GM19455 (cell line): ENCODE measurements around the gene WASHC4.
"Not testable (repeated sequence)": the region's sequence is repeated elsewhere in the genome, so short reads cannot be mapped to it uniquely, and the experiment has no call there.

ENCODE experiments used
- ATAC-seq: cut with Tn5 transposase; IDR thresholded peaks from one replicate; pipeline ENCODE4 v1.9.1; 2021; ENCODE audit not compliant: unreplicated experiment

WASHC4 gene

GRCh38 chr12:105089817-105090216 is 17.7 kb upstream of the WASHC4 start:
- no peak for ATAC-seq

DNA sequence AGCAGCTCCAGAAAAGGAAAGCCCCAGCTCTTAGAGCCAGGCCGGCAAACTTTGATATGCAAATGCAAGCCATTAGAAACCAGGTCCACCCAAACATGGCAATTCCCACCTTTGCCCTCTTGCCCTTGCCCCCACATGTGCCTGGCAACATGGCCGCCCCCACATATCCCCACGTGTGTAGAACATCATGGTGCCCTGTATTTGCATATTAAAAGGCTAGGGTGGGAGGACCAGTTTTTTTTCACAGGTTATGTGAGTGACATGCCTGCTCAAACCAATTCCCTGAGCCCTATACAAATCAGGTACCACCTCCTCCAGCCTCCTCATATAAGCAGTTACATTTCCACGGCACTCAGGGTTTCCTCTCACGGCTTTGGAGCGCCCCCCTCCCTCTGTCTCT is 17.2 kb upstream of the WASHC4 start:
- ATAC-seq, result no peak

DNA sequence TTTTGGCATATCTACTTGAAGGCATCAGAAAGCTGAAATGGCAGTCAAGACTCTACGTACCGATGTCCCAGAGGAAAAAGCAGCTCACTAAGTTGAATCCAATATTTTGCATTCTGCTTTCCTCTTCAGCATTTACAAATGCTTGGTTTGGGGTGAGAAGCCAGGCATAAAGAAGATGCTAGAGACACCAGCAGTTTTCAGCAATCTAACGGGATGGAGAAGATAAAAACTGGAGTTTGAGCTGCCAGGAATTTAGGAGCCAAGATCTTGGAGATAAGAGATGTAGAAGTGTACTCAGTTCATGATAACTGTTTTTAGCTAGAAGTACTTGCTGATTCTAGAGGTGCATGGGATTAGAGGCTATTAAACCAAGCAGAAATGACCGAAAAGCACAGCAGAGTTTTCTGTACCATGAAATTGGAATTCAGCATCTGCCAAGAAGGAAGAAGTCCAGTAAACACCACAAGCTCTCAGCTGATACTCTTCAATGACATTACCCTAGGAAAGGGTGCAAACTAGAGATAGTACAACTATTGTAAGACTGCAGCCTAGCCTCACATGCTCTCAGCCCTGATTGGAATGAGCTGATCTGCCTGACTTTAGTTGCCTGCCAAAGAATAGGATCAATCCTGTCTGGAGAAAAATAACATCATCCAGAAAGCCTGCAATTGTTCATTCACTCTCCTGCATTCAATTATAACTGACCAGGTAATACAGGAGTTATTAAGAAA is 15.9 kb upstream of the WASHC4 start:
- ATAC-seq, result no peak

GRCh38 chr12:105092336-105092735 is 15.2 kb upstream of the WASHC4 start:
- ATAC-seq, result no peak

- not testable (repeated sequence) for ATAC-seq
These were observed 12.2 kb upstream of the WASHC4 start for GRCh38 chr12:105095338-105095737.

DNA sequence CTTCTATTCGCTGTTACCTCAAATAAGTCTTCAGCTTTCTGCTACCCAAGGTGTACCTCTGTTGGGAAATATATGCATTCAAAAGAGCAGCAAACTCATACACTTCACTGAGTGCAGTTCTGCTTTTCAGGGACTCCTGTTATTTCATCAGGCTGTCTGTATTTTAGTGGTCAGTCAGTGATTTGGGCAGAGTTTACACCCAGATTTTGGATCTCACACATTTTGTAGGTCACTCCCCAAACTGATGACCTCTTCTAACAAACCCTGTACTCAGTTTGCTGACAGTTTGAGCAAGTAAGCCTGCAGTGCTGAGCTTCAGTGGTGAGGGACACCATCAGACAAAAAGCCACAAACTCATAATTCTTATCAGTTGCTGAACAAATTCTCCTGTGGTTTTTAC is 8.2 kb upstream of the WASHC4 start:
- ATAC-seq, result no peak

GRCh38 chr12:105100207-105100985 is 7.1 kb upstream of the WASHC4 start:
- no peak for ATAC-seq

DNA sequence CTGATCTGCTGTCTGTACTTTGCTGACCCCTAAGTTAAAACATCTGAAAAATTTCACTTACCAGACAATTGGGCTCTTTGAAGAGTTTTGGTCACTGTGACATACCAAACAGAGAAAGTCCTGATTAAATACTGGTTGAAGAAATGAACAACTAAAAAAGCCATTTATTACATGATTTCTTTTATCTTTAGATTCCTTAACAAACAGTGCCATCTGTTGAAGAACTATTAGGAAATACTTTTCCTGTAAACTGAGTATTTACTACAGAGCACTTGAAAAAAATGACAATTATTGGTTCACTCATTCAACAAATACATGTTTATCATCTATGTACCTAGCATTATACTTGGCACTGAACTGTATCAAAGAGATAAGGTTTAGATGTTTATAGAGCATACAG is 6.5 kb upstream of the WASHC4 start:
- no peak for ATAC-seq

DNA sequence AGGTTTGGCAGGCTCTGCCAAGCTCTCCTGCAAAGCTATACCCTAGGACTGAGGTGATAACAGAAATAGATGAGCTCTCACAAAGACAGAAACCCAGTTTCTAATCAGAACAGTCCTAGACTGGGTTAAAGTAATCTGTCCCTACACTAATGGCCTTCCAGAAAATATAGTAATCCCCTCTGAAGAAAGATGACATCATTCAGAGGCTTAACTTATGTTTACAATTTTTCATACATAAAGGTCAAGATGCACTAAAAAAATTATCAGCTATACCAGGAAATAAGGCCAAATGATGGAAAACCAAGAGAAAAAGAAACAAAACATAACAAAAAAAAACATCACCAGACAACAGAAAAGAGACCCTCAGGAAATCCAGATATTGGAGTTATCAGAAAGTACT is 4.9 kb upstream of the WASHC4 start:
- ATAC-seq, result no peak

- no peak for ATAC-seq
These were observed 2.8 kb upstream of the WASHC4 start for GRCh38 chr12:105104762-105105161.

DNA sequence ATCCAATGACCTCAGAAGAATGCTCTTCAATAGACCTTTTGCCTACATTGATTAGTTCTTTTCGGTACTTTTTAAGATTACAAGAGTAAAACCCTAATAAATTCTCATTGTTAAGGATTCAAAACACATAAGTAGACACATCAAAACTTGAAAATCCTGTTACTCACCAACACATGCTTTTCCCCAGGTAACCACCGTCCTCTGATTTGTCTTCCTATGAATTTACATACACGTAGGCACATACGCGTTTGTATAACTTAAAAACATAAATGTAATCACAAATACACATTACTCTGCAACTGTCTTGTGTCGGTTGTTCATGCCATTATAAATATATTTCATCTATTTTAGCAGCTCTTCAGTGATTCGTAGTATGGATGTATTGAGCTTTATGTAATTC is 910 bp upstream of the WASHC4 start:
- ATAC-seq, result no peak

- peak; percentile 15 for ATAC-seq
These were observed 399 bp upstream of the WASHC4 start for GRCh38 chr12:105107171-105107493.

DNA sequence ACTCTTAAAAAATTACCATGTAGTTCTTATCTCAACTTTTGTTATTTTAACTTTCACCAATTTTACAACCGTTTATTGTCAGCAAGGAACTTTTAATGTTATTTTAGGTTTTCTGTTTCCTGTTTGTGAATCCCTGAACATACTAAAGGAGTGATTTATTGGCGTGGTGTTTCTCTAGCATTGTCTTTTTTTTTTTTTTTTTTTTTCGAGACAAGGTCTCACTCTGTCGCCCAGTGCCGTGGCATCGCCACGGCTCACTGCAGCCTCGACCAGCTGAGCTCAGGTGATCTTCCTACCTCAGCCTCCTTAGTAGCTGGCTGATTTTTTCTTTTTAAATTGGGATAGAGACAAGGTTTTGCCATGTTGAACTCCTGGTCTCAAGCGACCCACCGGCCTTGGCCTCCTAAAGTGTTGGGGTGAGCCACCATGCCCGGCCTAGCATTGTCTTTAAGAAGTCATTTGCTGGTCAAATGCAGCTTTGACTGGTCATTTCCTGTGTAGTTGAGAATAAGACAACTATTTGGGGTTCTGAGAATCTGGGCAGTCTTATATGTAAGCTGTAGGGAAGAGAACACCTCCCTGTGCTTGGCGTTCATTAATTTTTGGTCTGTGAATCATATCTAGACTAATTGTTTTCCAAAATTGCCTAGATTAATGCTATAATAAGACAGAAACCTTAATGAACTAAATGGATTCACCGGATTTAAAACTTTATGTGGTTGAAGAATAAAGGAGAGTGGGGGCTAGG is 2.1 kb downstream of the WASHC4 start:
- ATAC-seq, result peak; percentile 22

DNA sequence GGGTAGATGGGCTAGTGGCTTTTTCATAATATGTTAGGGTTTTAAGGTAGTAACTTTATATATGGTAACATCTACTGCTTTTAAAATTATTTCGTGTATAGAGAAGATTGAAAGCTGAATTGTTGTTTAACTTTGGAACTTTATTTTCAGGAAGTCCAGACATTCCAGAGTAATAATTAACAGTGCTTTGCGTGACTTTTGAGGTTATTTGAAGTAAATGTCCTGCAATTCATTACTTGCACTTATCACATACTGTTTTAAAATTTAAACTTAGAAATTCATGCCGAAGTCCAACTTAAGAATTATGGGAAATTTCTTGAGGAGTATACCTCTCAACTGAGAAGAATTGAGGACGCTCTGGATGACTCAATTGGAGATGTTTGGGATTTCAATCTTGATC is 3.3 kb downstream of the WASHC4 start:
- ATAC-seq, result no peak

DNA sequence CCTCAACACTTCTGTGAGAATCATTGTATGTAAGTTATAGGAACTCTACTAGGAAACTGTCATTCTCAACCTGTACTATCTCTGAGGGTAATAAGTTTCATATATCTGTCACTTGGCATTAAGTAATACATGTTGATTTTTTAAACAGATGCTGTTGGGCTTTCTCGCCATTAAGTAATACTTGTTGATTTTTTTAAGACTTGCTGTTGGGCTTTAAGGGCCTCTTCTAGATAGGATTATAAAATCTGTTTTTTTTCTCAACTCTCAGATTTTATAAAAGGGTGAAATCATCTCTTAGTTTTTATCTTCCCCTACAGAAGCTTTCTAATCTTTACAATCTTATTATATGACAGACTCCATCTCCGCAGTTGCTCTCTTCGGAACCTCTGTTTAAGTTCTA is 5.6 kb downstream of the WASHC4 start:
- no peak for ATAC-seq

DNA sequence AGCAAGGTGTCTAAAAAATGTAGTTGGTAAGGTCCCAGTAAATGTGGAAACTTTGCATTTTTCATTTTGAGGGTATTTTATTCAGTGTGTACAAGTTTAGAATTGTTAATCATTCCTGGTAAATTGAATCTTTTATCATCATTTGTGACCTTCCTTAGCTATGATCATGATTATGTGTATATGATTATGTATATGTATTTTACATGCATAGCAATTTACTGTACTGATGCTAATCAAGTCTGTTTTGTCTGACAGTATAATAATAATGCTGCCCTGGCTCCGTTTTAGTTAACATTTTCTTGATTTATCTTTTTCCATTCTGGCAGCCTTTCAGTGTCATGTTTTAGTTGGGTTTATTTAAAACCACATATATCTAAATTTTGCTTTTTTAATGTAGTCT is 9.4 kb downstream of the WASHC4 start:
- no peak for ATAC-seq

- no peak for ATAC-seq
These were observed 13.0 kb downstream of the WASHC4 start for GRCh38 chr12:105120551-105120950.

DNA sequence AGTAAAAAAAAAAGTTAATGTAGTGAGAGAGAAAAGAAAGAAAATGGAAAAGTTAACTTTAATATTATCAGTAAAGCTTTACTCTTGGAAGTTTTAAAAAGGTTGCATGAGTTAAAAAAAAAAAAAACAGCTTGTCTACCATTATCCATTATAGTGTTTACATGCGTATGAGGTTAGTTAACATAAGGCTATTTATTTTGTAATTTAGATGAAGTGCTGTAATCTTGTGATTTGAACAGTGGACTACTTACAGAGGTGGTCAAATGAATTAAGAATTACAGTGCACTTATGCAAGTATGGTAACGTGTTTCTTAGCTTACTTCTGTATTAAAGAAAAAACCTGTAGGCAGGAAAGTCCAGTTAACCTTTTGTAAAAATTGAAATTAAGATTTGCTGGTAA is 30.7 kb downstream of the WASHC4 start:
- no peak for ATAC-seq

DNA sequence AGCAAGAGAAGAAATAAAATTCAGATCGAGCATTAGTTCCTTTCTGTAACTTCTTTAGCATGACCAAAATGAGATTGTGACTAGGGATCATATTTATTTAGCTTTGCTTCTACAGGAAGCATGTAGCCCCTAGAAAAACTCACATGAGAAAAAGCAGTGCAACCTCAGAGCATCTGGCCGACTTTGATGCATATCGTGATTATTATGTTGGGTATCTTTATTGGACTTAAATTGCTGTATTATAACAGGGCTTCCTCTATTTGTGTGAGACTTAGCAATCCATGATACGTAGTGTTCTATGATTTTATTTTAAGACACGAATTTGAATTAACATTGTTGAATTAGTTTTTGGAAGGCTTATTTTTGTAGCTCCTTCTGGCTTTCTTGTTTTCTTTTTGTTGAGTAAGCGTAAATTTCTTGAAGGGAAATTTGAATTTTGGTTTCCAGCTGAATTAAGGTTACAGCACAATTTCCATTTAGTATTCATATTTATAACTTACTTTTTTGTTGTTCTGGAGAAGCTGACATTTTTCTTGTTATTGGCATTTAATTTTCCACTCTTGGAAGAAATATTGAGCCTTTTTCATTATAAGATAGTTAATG is 33.9 kb downstream of the WASHC4 start:
- ATAC-seq, result no peak

DNA sequence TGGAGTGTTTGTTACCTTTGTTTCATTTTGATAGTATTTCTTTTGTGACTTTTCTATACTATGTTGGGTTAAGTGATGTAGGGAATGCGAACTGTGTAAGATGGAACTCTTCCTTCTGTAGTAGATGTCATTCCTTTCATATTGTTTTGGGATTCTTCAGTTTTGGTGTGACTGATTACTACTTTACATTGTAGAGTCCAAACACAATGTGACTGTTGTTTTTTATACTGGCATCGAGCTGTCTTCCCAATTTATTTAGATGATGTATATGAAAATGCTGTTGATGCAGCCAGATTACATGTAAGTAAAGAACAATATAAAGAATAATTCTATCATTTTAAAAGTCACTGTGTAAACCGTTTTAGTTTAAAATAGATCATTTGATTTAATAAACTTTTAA is 34.7 kb downstream of the WASHC4 start:
- no peak for ATAC-seq

DNA sequence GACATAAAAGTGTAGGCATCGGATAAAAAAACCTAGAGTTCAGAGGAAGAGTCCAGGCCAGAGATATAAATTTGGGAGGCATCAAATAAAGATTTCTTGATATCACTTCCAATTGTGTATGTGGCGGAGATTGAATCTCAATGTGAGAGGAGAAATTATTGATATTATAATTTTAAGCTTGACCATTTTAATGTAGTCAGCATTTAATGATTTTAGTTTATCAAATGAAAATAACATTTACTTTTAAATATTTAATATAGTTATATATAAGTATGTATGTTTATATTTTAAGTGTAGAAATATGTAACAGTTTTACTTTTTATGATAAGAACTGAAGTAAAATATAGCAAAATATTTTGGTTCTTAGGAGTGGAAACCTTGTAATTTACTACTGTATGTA is 48.7 kb downstream of the WASHC4 start:
- no peak for ATAC-seq

GRCh38 chr12:105157606-105158005 is 50.1 kb downstream of the WASHC4 start:
- ATAC-seq, result no peak
